Right lobe of liver (tissue), 6 donors: ENCODE results near the gene CAMK4. TPM values are rescaled to one million over a fixed set of nuclear protein-coding genes. Genes with fewer than 3 reads are reported as not detected.

Experiments used
- ATAC-seq, 4 donors: fragments of 200-7000 bp; cut with Tn5 transposase; one replicate each; pipeline ENCODE4 v1.9.1; 2020; ENCODE audit warnings: mild to moderate bottlenecking in 4 of 4, moderate library complexity in 4 of 4
- DNase-seq, 3 donors: peaks; one replicate each; pipeline ENCODE4 v3.0.0-alpha.2; 2020
- H3K27ac ChIP-seq, 3 donors: fragments of 200-600 bp; one replicate each; pipeline ENCODE4 v1.8.0; 2022
- H3K27me3 ChIP-seq, 2 donors: fragments of 200-600 bp; one replicate each; pipeline ENCODE4 v1.8.0; 2022
- H3K36me3 ChIP-seq, 4 donors: fragments of 200-600 bp; sonication (generic) in 1 of 4; one replicate each; pipeline versions ENCODE4 v1.5.1 to v1.8.0; 2017 to 2022; ENCODE audit warnings: control low read depth in 1 of 4
- H3K4me1 ChIP-seq, 4 donors: fragments of 200-600 bp; sonication (generic) in 1 of 4; one replicate each; pipeline versions ENCODE4 v1.5.1 to v1.8.0; 2017 to 2022; ENCODE audit warnings: control low read depth in 1 of 4
- H3K4me3 ChIP-seq, 3 donors: fragments of 200-600 bp; one replicate each; pipeline ENCODE4 v1.8.0; 2022
- H3K9me3 ChIP-seq, 4 donors: fragments of 200-600 bp; sonication (generic) in 1 of 4; one replicate each; pipeline versions ENCODE4 v1.5.1 to v1.8.0; 2017 to 2022; ENCODE audit warnings: control low read depth in 1 of 4
- CTCF ChIP-seq, 4 donors: fragments of 200-600 bp in 3 of 4; fragments of 450-650 bp in 1 of 4; IDR thresholded peaks; one replicate each; pipeline versions ENCODE4 v1.5.1 to v1.8.0; 2016 to 2022; ENCODE audit warnings: antibody characterized with exemption in 4 of 4, mild to moderate bottlenecking in 2 of 4
- POLR2A ChIP-seq: fragments of 450-650 bp; IDR thresholded peaks from one replicate; pipeline ENCODE4 v1.6.1; 2017; ENCODE audit warnings: antibody characterized with exemption, mild to moderate bottlenecking
- WGBS: methylation state at CpG from one replicate; pipeline ENCODE4 v1.1.6; 2018; ENCODE audit warnings: low coverage, low lambda C conversion rate; ENCODE audit not compliant: insufficient coverage; ENCODE audit errors: missing lambda C conversion rate; 5-methylcytosine and 5-hydroxymethylcytosine counted together
- intact Hi-C, 2 donors: fragments of 100-400 bp; cut with DNase I; formaldehyde crosslinking; loops; one replicate each; pipeline versions ENCODE4 v1.11.2 to v1.14.1; 2022
- total RNA-seq, 6 experiments: library from RNA; depleted of rRNA in 2 of 6; stranded (reverse); fragments of >200 nt in 2 of 6; fragmentation: NEBNext Ultra II Directional in 3 of 6; extraction: Animal tissue kit (Norgen Biotek cat#: 25700) in 3 of 6; gene quantifications; one replicate each; pipeline versions ENCODE4 v1.1.0 to v1.2.4, GENCODE V29; 2016 to 2023
- donor health status: DM: no; HTN: yes; CAD: no.
- donor health status: DM: no; HTN: no; CAD: no.
- donor health status: DM: no; HTN: no; CAD: no.
- donor health status: DM: no; HTN: yes; CAD: no.
- donor health status: DM: no; HTN: yes; CAD: no.

CAMK4 gene
- total RNA-seq, 6 experiments from 2014 or later = 0.81 to 4.3 (median 1.3) TPM

- no peak overlapping the region for H3K27ac ChIP-seq
- ATAC-seq (no peak), DNase-seq (no peak)
- no peak overlapping the region for H3K4me3 ChIP-seq
- no peaks in the 10 kb centered on the region for H3K9me3 ChIP-seq
- no peak for TF ChIP-seq POLR2A
- TF ChIP-seq CTCF (IDR thresholded peaks at IDR 0.05) = no peak
- no peaks in the 10 kb centered on the region for H3K27me3 ChIP-seq
- H3K4me1 ChIP-seq = no peaks in the 10 kb centered on the region
- 69% methylated on average over 3 of the region's 3 CpGs for WGBS
- no peaks in the 10 kb centered on the region for H3K36me3 ChIP-seq
- intact Hi-C loops = no loop called here
Observed at GRCh38 chr5:111259636-111260035, 35.5 kb downstream of the CAMK4 start.

GRCh38 chr5:111261610-111262009 lies 37.4 kb downstream of the CAMK4 start:
- no peak overlapping the region for H3K27ac ChIP-seq
- DNase-seq (no peak), ATAC-seq (no peak)
- intact Hi-C loops = no loop called here
- H3K4me1 ChIP-seq = no peaks in the 10 kb centered on the region
- no peaks in the 10 kb centered on the region for H3K36me3 ChIP-seq
- TF ChIP-seq CTCF (IDR thresholded peaks at IDR 0.05) = no peak
- no peak for TF ChIP-seq POLR2A
- no peak overlapping the region for H3K4me3 ChIP-seq
- H3K27me3 ChIP-seq = no peaks in the 10 kb centered on the region
- no peaks in the 10 kb centered on the region for H3K9me3 ChIP-seq
- WGBS = 31% methylated on average over 1 of the region's 1 CpG

GRCh38 chr5:111262153-111262552 lies 38.0 kb downstream of the CAMK4 start:
- no peak for ATAC-seq
- Histone ChIP-seq H3K4me3 (no peak overlapping the region), H3K4me1 (no peaks in the 10 kb centered on the region), H3K27me3 (no peaks in the 10 kb centered on the region), H3K9me3 (no peaks in the 10 kb centered on the region), H3K36me3 (no peaks in the 10 kb centered on the region), H3K27ac (no peak overlapping the region)
- WGBS = 45% methylated on average over 2 of the region's 2 CpGs
- DNase-seq = no peak
- intact Hi-C loops = no loop called here
- no peak for TF ChIP-seq CTCF (IDR thresholded peaks at IDR 0.05)
- no peak for TF ChIP-seq POLR2A

- ATAC-seq = no peak
- WGBS = 69% methylated on average over 1 of the region's 1 CpG
- Histone ChIP-seq H3K27me3 (no peaks in the 10 kb centered on the region), H3K4me3 (no peak overlapping the region), H3K4me1 (no peaks in the 10 kb centered on the region), H3K27ac (no peak overlapping the region), H3K36me3 (no peaks in the 10 kb centered on the region), H3K9me3 (no peaks in the 10 kb centered on the region)
- intact Hi-C loops = no loop called here
- TF ChIP-seq POLR2A (no peak), CTCF (IDR thresholded peaks at IDR 0.05) (no peak)
- DNase-seq = no peak
Observed at GRCh38 chr5:111262815-111263214, 38.6 kb downstream of the CAMK4 start.

- no peaks in the 10 kb centered on the region for H3K4me1 ChIP-seq
- no peaks in the 10 kb centered on the region for H3K27me3 ChIP-seq
- no peak for TF ChIP-seq POLR2A
- no peak for TF ChIP-seq CTCF (IDR thresholded peaks at IDR 0.05)
- intact Hi-C loops = no loop called here
- no peaks in the 10 kb centered on the region for H3K9me3 ChIP-seq
- H3K36me3 ChIP-seq = no peaks in the 10 kb centered on the region
- ATAC-seq (no peak), DNase-seq (no peak)
- no peak overlapping the region for H3K27ac ChIP-seq
- no peak overlapping the region for H3K4me3 ChIP-seq
- WGBS = 52% methylated on average over 2 of the region's 2 CpGs
Observed at GRCh38 chr5:111266491-111266890, 42.3 kb downstream of the CAMK4 start.
